BLaER1 (cell line): ENCODE results near the gene C1QB.
"Not testable (repeated sequence)": the region's sequence is repeated elsewhere in the genome, so short reads cannot be mapped to it uniquely, and the experiment has no call there.

Experiments used
- H3K27ac ChIP-seq: shearing (Covaris generic); formaldehyde crosslinking; 2 replicates; pipeline ENCODE4 v1.8.1; 2022
- H3K27me3 ChIP-seq: shearing (Covaris generic); formaldehyde crosslinking; 2 replicates; pipeline ENCODE4 v1.8.1; 2022
- H3K36me3 ChIP-seq: shearing (Covaris generic); formaldehyde crosslinking; 2 replicates; pipeline ENCODE4 v1.8.1; 2022
- H3K4me1 ChIP-seq: shearing (Covaris generic); formaldehyde crosslinking; 2 replicates; pipeline ENCODE4 v1.8.1; 2022
- H3K4me2 ChIP-seq: shearing (Covaris generic); formaldehyde crosslinking; 2 replicates; pipeline ENCODE4 v1.8.1; 2022
- H3K4me3 ChIP-seq: shearing (Covaris generic); formaldehyde crosslinking; 2 replicates; pipeline ENCODE4 v1.8.1; 2022
- H3K9ac ChIP-seq: shearing (Covaris generic); formaldehyde crosslinking; 2 replicates; pipeline ENCODE4 v1.8.1; 2022
- H3K9me3 ChIP-seq: shearing (Covaris generic); formaldehyde crosslinking; 2 replicates; pipeline ENCODE4 v1.8.1; 2022
- H4K20me1 ChIP-seq: shearing (Covaris generic); formaldehyde crosslinking; 2 replicates; pipeline ENCODE4 v1.8.1; 2022
- Cebpa-rat ChIP-seq: shearing (Covaris generic); IDR thresholded peaks from 2 replicates; pipeline ENCODE4 v1.8.1; 2022

C1QB gene

GRCh38 chr1:22660716-22661241, 7.7 kb downstream of the C1QB start:
- H4K20me1 ChIP-seq, result no peaks in the 10 kb centered on the region
- no peaks in the 10 kb centered on the region for H3K4me1 ChIP-seq
- H3K36me3 ChIP-seq, result no peaks in the 10 kb centered on the region
- no peak overlapping the region for H3K9ac ChIP-seq
- H3K4me2 ChIP-seq, result no peak overlapping the region
- H3K27ac ChIP-seq, result no peak overlapping the region
- no peaks in the 10 kb centered on the region for H3K9me3 ChIP-seq
- TF ChIP-seq Cebpa-rat, result no peak
- no peaks in the 10 kb centered on the region for H3K27me3 ChIP-seq
- H3K4me3 ChIP-seq, result no peak overlapping the region

GRCh38 chr1:22661880-22662279, 8.8 kb downstream of the C1QB start:
- Histone ChIP-seq H3K27ac (no peak overlapping the region), H3K9ac (no peak overlapping the region), H3K27me3 (no peaks in the 10 kb centered on the region), H3K4me2 (no peak overlapping the region), H3K9me3 (no peaks in the 10 kb centered on the region), H4K20me1 (no peaks in the 10 kb centered on the region), H3K4me3 (no peak overlapping the region), H3K4me1 (no peaks in the 10 kb centered on the region), H3K36me3 (no peaks in the 10 kb centered on the region)
- TF ChIP-seq Cebpa-rat, result no peak

DNA sequence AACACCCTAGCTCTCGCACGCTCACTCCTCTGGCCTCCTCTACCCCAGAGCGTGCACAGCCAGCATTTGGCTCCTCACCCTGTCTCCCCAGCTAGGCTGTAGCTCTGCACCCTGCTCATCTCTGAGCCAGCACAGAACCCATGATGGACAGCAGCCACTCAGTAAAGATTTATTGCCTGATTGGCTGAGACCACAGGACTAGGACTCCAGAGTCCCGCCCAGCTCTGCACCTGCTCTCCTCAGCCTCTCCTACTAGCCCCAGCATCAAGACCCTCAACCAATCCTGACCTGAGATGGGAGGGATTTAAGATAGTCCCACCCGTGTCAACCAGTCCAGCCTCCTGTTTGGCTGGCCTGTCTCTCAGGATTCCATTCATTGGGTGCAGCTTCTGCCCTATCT, 9.3 kb downstream of the C1QB start:
- Histone ChIP-seq H4K20me1 (no peaks in the 10 kb centered on the region), H3K36me3 (no peaks in the 10 kb centered on the region), H3K9ac (no peak overlapping the region), H3K4me1 (no peaks in the 10 kb centered on the region), H3K27me3 (no peaks in the 10 kb centered on the region), H3K4me3 (no peak overlapping the region), H3K4me2 (no peak overlapping the region), H3K9me3 (no peaks in the 10 kb centered on the region), H3K27ac (no peak overlapping the region)
- TF ChIP-seq Cebpa-rat, result no peak

DNA sequence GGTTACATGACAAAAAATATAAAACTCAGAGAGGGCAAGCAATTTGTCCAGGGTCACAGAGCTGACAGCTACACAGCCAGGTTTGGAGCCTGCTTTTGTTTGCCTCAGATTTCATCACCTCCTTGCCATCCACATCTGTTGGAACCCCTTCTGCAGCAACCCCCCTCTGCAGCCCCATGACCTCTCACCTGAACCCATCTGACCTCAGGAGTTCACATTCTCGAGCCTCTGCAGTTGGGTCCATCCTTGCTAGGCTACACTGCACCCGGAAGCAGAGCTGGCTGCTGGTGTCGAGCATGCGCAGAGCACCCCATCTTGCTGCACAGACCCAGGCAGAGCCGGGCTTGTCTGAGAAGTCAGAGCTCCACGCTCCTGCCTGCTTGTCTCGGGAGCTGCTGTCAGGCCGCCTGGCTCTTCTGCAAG, 10.0 kb downstream of the C1QB start:
- Histone ChIP-seq H3K9ac (no peak overlapping the region), H3K36me3 (no peaks in the 10 kb centered on the region), H3K4me1 (no peaks in the 10 kb centered on the region), H3K27me3 (no peaks in the 10 kb centered on the region), H4K20me1 (no peaks in the 10 kb centered on the region), H3K4me2 (no peak overlapping the region), H3K4me3 (no peak overlapping the region), H3K27ac (no peak overlapping the region), H3K9me3 (no peaks in the 10 kb centered on the region)
- TF ChIP-seq Cebpa-rat, result no peak

GRCh38 chr1:22665752-22666151, 12.7 kb downstream of the C1QB start:
- H3K9ac ChIP-seq, result no peak overlapping the region
- H3K27me3 ChIP-seq, result no peaks in the 10 kb centered on the region
- TF ChIP-seq Cebpa-rat, result no peak
- no peak overlapping the region for H3K4me2 ChIP-seq
- H3K36me3 ChIP-seq, result no peaks in the 10 kb centered on the region
- H4K20me1 ChIP-seq, result no peaks in the 10 kb centered on the region
- H3K27ac ChIP-seq, result no peak overlapping the region
- no peaks in the 10 kb centered on the region for H3K9me3 ChIP-seq
- H3K4me3 ChIP-seq, result no peak overlapping the region
- H3K4me1 ChIP-seq, result no peaks in the 10 kb centered on the region

DNA sequence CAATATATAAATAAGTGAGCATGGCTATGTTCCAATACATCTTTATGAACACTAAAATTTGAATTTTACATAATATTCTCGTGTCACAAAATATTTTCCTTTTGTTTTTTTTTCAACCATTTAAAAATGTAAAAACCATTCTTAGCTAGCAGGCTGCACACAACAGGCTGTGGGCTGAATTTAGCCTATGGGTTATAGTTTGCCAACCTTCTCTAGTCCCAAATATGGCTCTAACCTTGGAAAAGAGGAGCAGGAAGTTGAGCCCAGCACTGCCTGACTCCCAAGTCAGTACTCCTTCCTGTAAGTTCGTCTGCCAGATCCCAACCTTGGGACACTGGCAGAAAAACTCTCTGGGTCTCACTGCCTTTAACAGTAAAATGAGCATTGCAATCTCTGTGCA, 13.4 kb downstream of the C1QB start:
- Histone ChIP-seq H3K9me3 (no peaks in the 10 kb centered on the region), H3K27me3 (no peaks in the 10 kb centered on the region), H3K4me1 (no peaks in the 10 kb centered on the region), H3K4me3 (no peak overlapping the region), H3K4me2 (no peak overlapping the region), H3K27ac (no peak overlapping the region), H3K9ac (peak overlapping the region; percentile 1; the same call in 1 of the 2 replicates), H3K36me3 (no peaks in the 10 kb centered on the region), H4K20me1 (no peaks in the 10 kb centered on the region)
- TF ChIP-seq Cebpa-rat, result no peak

- H3K36me3 ChIP-seq, H3K4me2 ChIP-seq, H3K4me3 ChIP-seq, H3K9ac ChIP-seq, H3K27ac ChIP-seq, H3K9me3 ChIP-seq, H3K4me1 ChIP-seq, H3K27me3 ChIP-seq, H4K20me1 ChIP-seq: not testable (repeated sequence)
Observed at GRCh38 chr1:22668840-22669239, 15.8 kb downstream of the C1QB start.

- no peaks in the 10 kb centered on the region for H4K20me1 ChIP-seq
- no peak overlapping the region for H3K9ac ChIP-seq
- H3K27me3 ChIP-seq, result no peaks in the 10 kb centered on the region
- TF ChIP-seq Cebpa-rat, result no peak
- H3K9me3 ChIP-seq, result no peaks in the 10 kb centered on the region
- H3K4me2 ChIP-seq, result no peak overlapping the region
- H3K27ac ChIP-seq, result no peak overlapping the region
- no peak overlapping the region for H3K4me3 ChIP-seq
- H3K4me1 ChIP-seq, result no peaks in the 10 kb centered on the region
- H3K36me3 ChIP-seq, result no peaks in the 10 kb centered on the region
Observed at GRCh38 chr1:22670352-22670975, 17.4 kb downstream of the C1QB start.

DNA sequence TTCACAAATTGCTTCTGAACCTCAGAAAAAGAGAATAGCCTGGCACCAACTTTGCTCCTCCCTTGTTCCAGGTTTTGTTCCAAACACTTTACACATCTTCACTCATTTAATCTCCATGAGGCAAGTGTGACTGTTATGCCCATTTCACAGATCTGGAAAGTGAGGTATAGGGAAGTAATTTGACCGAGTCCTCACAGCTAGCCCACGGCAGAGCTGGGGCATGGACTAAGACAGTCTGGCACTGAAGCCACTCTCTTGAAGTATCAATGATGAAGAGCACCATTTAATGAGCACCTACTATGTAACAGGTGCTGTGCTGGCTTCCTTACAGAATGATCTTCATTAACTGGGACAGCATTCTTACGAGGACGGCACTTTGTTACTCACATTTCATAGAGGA, 19.0 kb downstream of the C1QB start:
- Histone ChIP-seq H3K36me3 (no peaks in the 10 kb centered on the region), H3K9me3 (no peaks in the 10 kb centered on the region), H3K4me3 (no peak overlapping the region), H3K4me1 (no peaks in the 10 kb centered on the region), H4K20me1 (no peaks in the 10 kb centered on the region), H3K27ac (no peak overlapping the region), H3K9ac (no peak overlapping the region), H3K4me2 (no peak overlapping the region), H3K27me3 (no peaks in the 10 kb centered on the region)
- no peak for TF ChIP-seq Cebpa-rat

DNA sequence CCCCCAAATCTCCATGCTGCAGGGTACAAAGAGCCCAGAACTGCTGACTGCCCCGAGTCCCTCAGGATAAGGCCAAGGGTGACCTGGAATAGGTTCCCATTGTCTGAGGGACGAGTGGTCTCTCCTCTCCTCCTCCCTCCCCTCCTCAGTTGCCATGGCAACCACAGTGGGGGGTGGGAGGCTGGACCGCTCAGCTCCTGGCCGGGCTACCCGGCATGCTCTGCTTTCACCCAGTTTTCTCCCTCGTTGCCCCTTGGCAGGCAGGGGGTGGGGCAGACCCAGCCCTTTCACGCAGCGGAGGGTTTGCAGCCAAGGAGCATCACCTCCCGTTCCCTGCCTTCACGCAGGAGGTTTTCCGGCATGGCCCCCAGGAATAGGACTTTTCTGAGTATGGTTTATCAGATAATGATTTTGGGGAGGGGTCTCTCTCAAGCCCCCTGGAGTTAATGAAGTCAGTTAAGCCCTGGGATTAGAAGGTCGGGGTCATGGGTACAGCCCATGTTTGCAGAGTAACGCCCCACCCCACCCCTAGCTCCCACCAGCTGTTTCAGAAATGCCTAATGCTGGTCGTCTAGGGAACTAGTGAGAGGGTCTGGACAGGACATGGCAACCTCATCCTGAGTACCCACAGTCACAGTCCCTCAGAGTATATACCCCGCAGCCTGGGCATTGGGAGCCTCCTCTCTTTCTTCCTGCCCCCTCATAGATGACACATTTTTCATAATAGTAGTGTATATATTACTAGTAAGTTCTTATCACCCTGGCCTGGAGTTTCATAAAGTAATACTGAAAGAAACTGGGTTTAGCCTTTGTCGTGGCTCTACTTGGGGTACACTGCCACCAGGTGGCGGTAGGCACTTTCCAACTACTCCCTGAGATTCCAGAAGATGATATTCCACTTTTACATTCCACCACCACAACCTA, 20.7 kb downstream of the C1QB start:
- Histone ChIP-seq H3K27me3 (no peaks in the 10 kb centered on the region), H3K27ac (no peak overlapping the region), H3K9me3 (no peaks in the 10 kb centered on the region), H3K4me2 (no peak overlapping the region), H3K9ac (no peak overlapping the region), H3K4me3 (no peak overlapping the region), H3K36me3 (no peaks in the 10 kb centered on the region), H4K20me1 (no peaks in the 10 kb centered on the region), H3K4me1 (no peaks in the 10 kb centered on the region)
- TF ChIP-seq Cebpa-rat, result no peak
